Calu3 (cell line): ENCODE results near the gene FAM3C. TPM values are rescaled to one million over a fixed set of nuclear protein-coding genes. Genes with fewer than 3 reads are reported as not detected.

ENCODE experiments used
- BruUV-seq: library from RNA; stranded (reverse); fragments of 400-500 nt; replicated peaks from 2 replicates; lab custom pipeline; 2021; lab: Mats Ljungman, UMichigan
- CTCF ChIA-PET: fragments of 300-600 bp; sonication (Branson Sonifier 250); formaldehyde crosslinking; loops from one replicate; lab custom pipeline; 2022; ENCODE audit warnings: antibody characterized with exemption; lab: Charles Lee
- DNase-seq: peaks from one replicate; pipeline ENCODE4 v3.0.0; 2022
- H3K27ac Mint-ChIP-seq: one replicate; pipeline ENCODE4 v1.8.0; 2022; ENCODE audit warnings: mixed read lengths; ENCODE audit not compliant: unreplicated experiment
- H3K27me3 Mint-ChIP-seq: one replicate; pipeline ENCODE4 v1.8.0; 2022; ENCODE audit warnings: mixed read lengths; ENCODE audit not compliant: unreplicated experiment
- H3K36me3 Mint-ChIP-seq: one replicate; pipeline ENCODE4 v1.8.0; 2022; ENCODE audit warnings: mild to moderate bottlenecking, moderate library complexity, mixed read lengths; ENCODE audit not compliant: insufficient read depth, unreplicated experiment
- H3K4me1 Mint-ChIP-seq: one replicate; pipeline ENCODE4 v1.8.0; 2022; ENCODE audit warnings: mild to moderate bottlenecking, low read depth, mixed read lengths; ENCODE audit not compliant: unreplicated experiment
- H3K4me3 Mint-ChIP-seq: one replicate; pipeline ENCODE4 v1.8.0; 2022; ENCODE audit warnings: mild to moderate bottlenecking, low read depth, moderate library complexity, mixed read lengths; ENCODE audit not compliant: unreplicated experiment
- H3K9me3 Mint-ChIP-seq: one replicate; pipeline ENCODE4 v1.8.0; 2022; ENCODE audit warnings: low read depth, mixed read lengths; ENCODE audit not compliant: unreplicated experiment
- intact Hi-C: fragments of 100-400 bp; cut with micrococcal nuclease; formaldehyde crosslinking; loops from one replicate; pipeline ENCODE4 v1.10.0; 2022; ENCODE audit not compliant: unreplicated experiment
- total RNA-seq: library from RNA; stranded (reverse); gene quantifications from 2 replicates; pipeline ENCODE4 v1.2.3, GENCODE V29; 2022
- TF ChIP-seq, protein P1 (sequence below): fragments of 200-600 bp; IDR thresholded peaks from one replicate; pipeline ENCODE4 v1.8.0; 2022; ENCODE audit warnings: antibody characterized with exemption; ENCODE audit not compliant: unreplicated experiment

The FAM3C gene
- total RNA-seq, 1 experiment from 2014 or later = 206 TPM

GRCh38 chr7:121372376-121373010, 23.6 kb downstream of the FAM3C start:
- intact Hi-C loops = no loop called here
- TF ChIP-seq, protein P1, sequence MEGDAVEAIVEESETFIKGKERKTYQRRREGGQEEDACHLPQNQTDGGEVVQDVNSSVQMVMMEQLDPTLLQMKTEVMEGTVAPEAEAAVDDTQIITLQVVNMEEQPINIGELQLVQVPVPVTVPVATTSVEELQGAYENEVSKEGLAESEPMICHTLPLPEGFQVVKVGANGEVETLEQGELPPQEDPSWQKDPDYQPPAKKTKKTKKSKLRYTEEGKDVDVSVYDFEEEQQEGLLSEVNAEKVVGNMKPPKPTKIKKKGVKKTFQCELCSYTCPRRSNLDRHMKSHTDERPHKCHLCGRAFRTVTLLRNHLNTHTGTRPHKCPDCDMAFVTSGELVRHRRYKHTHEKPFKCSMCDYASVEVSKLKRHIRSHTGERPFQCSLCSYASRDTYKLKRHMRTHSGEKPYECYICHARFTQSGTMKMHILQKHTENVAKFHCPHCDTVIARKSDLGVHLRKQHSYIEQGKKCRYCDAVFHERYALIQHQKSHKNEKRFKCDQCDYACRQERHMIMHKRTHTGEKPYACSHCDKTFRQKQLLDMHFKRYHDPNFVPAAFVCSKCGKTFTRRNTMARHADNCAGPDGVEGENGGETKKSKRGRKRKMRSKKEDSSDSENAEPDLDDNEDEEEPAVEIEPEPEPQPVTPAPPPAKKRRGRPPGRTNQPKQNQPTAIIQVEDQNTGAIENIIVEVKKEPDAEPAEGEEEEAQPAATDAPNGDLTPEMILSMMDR = no peak
- H3K4me3 Mint-ChIP-seq = no peak overlapping the region
- H3K27ac Mint-ChIP-seq = no peak overlapping the region
- peaks cover 52% of the 10 kb centered on the region for H3K36me3 Mint-ChIP-seq
- no TSS peak for BruUV-seq
- no peaks in the 10 kb centered on the region for H3K9me3 Mint-ChIP-seq
- CTCF ChIA-PET = interaction anchor here (1.3 to 2.6 kb wide), 3 partner anchors 20 to 622 kb away, joined by 4 to 12 read pairs (median 4); partner anchors contain the start of gene FAM3C
- peaks cover 54% of the 10 kb centered on the region for H3K4me1 Mint-ChIP-seq
- DNase-seq = no peak
- no peaks in the 10 kb centered on the region for H3K27me3 Mint-ChIP-seq

- no peak overlapping the region for H3K4me3 Mint-ChIP-seq
- intact Hi-C loops = no loop called here
- no peak overlapping the region for H3K27ac Mint-ChIP-seq
- peaks cover 56% of the 10 kb centered on the region for H3K4me1 Mint-ChIP-seq
- TF ChIP-seq, protein P1 = no peak
- no TSS peak for BruUV-seq
- H3K9me3 Mint-ChIP-seq = no peaks in the 10 kb centered on the region
- no peak for DNase-seq
- H3K27me3 Mint-ChIP-seq = no peaks in the 10 kb centered on the region
- CTCF ChIA-PET = interaction anchor here (1.6 kb wide), 1 partner anchor 623 kb away, joined by 4 read pairs; no protein-coding TSS in a partner anchor
- H3K36me3 Mint-ChIP-seq = peaks cover 58% of the 10 kb centered on the region
Observed at GRCh38 chr7:121371883-121372282, 24.2 kb downstream of the FAM3C start.

DNA sequence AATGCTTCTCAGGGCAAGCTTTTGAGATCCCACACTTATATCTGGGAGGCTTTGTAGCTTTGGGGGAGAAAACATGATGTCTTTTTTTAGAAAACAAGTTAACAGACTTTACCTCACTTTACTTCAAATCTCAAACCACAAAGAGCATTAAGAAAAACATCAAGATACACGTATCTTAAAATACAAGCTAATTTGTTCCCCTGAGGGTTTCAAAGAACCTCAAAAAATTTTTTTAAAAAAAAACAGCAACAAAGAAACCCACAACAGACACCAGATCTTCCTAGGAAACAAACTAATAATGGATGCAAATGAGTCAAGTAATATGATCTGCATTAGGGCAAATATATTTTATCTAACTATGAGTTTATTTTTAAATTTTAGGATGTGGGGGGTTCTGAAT, 24.7 kb downstream of the FAM3C start:
- no peak overlapping the region for H3K4me3 Mint-ChIP-seq
- no peaks in the 10 kb centered on the region for H3K9me3 Mint-ChIP-seq
- CTCF ChIA-PET = no interaction called here
- intact Hi-C loops = no loop called here
- H3K4me1 Mint-ChIP-seq = peaks cover 56% of the 10 kb centered on the region
- no peak for DNase-seq
- no TSS peak for BruUV-seq
- peaks cover 62% of the 10 kb centered on the region for H3K36me3 Mint-ChIP-seq
- TF ChIP-seq, protein P1 = no peak
- H3K27me3 Mint-ChIP-seq = no peaks in the 10 kb centered on the region
- H3K27ac Mint-ChIP-seq = no peak overlapping the region

DNA sequence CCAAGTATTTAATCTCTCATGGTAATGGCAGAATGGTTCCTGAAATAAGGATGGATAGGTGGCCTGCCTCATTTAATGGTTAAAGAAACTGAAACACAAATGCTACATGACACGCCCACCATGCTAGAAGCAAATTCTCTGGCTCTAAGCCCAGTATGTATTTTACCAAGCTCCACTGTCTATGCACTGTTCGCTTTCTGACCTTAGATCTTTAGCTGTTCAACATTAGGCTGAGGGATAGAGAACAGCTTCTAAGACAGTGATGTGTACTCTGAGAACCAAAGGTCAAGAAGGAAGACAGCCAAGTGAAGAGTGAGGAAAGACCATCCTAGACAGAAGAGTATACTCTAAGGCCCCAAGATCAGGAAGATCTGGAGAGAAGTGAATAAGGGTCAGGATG, 26.6 kb downstream of the FAM3C start:
- Mint-ChIP-seq H3K36me3 (peaks cover 53% of the 10 kb centered on the region), H3K27ac (peak overlapping the region; percentile 75), H3K4me1 (peaks cover 42% of the 10 kb centered on the region), H3K4me3 (peak overlapping the region; percentile 25), H3K27me3 (no peaks in the 10 kb centered on the region), H3K9me3 (no peaks in the 10 kb centered on the region)
- no TSS peak for BruUV-seq
- CTCF ChIA-PET = interaction anchor here (0.6 to 1.7 kb wide), 4 partner anchors 16 to 28 kb away, joined by 3 to 4 read pairs (median 3); partner anchors contain the start of gene FAM3C
- DNase-seq = peak; percentile 8
- intact Hi-C loops = loop anchor here (10.0 kb wide), 1 partner anchor 375 kb away; no protein-coding TSS in a partner anchor
- TF ChIP-seq, protein P1 = no peak
